Glutamatergic neuron (in vitro differentiated cells): ENCODE data around the gene ESR1. TPM values are rescaled to one million over a fixed set of nuclear protein-coding genes. Genes with fewer than 3 reads are reported as not detected.

Source experiments
- DNase-seq: peaks from one replicate; pipeline ENCODE4 v3.0.0; 2022
- H3K27ac Mint-ChIP-seq: one replicate; pipeline ENCODE4 v1.8.0; 2020; ENCODE audit warnings: mild to moderate bottlenecking, mixed read lengths, inconsistent platforms; ENCODE audit not compliant: unreplicated experiment
- H3K27me3 Mint-ChIP-seq: one replicate; pipeline ENCODE4 v1.8.0; 2020; ENCODE audit warnings: mild to moderate bottlenecking, moderate library complexity, mixed read lengths, inconsistent platforms; ENCODE audit not compliant: unreplicated experiment
- H3K36me3 Mint-ChIP-seq: one replicate; pipeline ENCODE4 v1.8.0; 2020; ENCODE audit warnings: mild to moderate bottlenecking, mixed read lengths, inconsistent platforms; ENCODE audit not compliant: unreplicated experiment
- H3K4me1 Mint-ChIP-seq: one replicate; pipeline ENCODE4 v1.8.0; 2020; ENCODE audit warnings: mild to moderate bottlenecking, low read depth, mixed read lengths, inconsistent platforms; ENCODE audit not compliant: unreplicated experiment
- H3K4me3 Mint-ChIP-seq: one replicate; pipeline ENCODE4 v1.8.0; 2020; ENCODE audit warnings: mild to moderate bottlenecking, mixed read lengths, inconsistent platforms; ENCODE audit not compliant: unreplicated experiment
- H3K9me3 Mint-ChIP-seq: one replicate; pipeline ENCODE4 v1.8.0; 2020; ENCODE audit warnings: mild to moderate bottlenecking, moderate library complexity, mixed read lengths, inconsistent platforms; ENCODE audit not compliant: unreplicated experiment
- CTCF ChIP-seq: fragments of 200-600 bp; sonication (generic); IDR thresholded peaks from one replicate; pipeline ENCODE4 v1.5.0; 2021; ENCODE audit not compliant: partially characterized antibody, unreplicated experiment
- total RNA-seq: library from RNA; stranded (reverse); fragmentation: NEBNext Ultra II Directional; extraction: Animal tissue kit (Norgen Biotek cat#: 25700); gene quantifications from one replicate; pipeline ENCODE4 v1.2.1, GENCODE V29; 2021; ENCODE audit not compliant: unreplicated experiment

The ESR1 gene
- total RNA-seq, 1 donor from 2014 or later, result not detected

- peaks cover 4% of the 10 kb centered on the region for H3K36me3 Mint-ChIP-seq
- peaks cover 3% of the 10 kb centered on the region for H3K4me1 Mint-ChIP-seq
- H3K4me3 Mint-ChIP-seq, result no peak overlapping the region
- H3K27me3 Mint-ChIP-seq, result no peaks in the 10 kb centered on the region
- no peak for TF ChIP-seq CTCF
- no peak for DNase-seq
- H3K27ac Mint-ChIP-seq, result no peak overlapping the region
- H3K9me3 Mint-ChIP-seq, result no peaks in the 10 kb centered on the region
Measured at GRCh38 chr6:152170702-152171667, 363.5 kb downstream of the ESR1 start.

GRCh38 chr6:152173321-152173720 lies 365.8 kb downstream of the ESR1 start:
- Mint-ChIP-seq H3K27me3 (no peaks in the 10 kb centered on the region), H3K36me3 (peaks cover 4% of the 10 kb centered on the region), H3K27ac (no peak overlapping the region), H3K4me3 (no peak overlapping the region), H3K9me3 (no peaks in the 10 kb centered on the region), H3K4me1 (peaks cover 3% of the 10 kb centered on the region)
- DNase-seq, result no peak
- no peak for TF ChIP-seq CTCF

GRCh38 chr6:152173957-152174356 lies 366.5 kb downstream of the ESR1 start:
- Mint-ChIP-seq H3K36me3 (peaks cover 4% of the 10 kb centered on the region), H3K4me3 (no peak overlapping the region), H3K27ac (no peak overlapping the region), H3K4me1 (peaks cover 3% of the 10 kb centered on the region), H3K9me3 (no peaks in the 10 kb centered on the region), H3K27me3 (no peaks in the 10 kb centered on the region)
- no peak for DNase-seq
- TF ChIP-seq CTCF, result no peak

GRCh38 chr6:152176268-152176667 lies 368.8 kb downstream of the ESR1 start:
- no peak for TF ChIP-seq CTCF
- DNase-seq, result no peak
- Mint-ChIP-seq H3K9me3 (no peaks in the 10 kb centered on the region), H3K27ac (no peak overlapping the region), H3K4me1 (peaks cover 3% of the 10 kb centered on the region), H3K36me3 (no peaks in the 10 kb centered on the region), H3K27me3 (no peaks in the 10 kb centered on the region), H3K4me3 (no peak overlapping the region)
